RWPE1 (cell line): Measurements from ENCODE around the gene DET1.
"Not testable (repeated sequence)": the region's sequence is repeated elsewhere in the genome, so short reads cannot be mapped to it uniquely, and the experiment has no call there.

Experiments
- CTCF ChIA-PET: fragments of 350-600 bp; sonication (Branson Sonifier 250); formaldehyde crosslinking; extraction: SDS; loops from one replicate; lab custom pipeline; 2021; lab: Yijun Ruan, JAX
- POLR2A ChIA-PET: fragments of 400-600 bp; formaldehyde crosslinking; extraction: SDS; loops from one replicate; lab custom pipeline; 2020; ENCODE audit warnings: antibody characterized with exemption; ENCODE audit not compliant: low non-redundant PET; lab: Yijun Ruan, JAX
- DNase-seq: peaks from one replicate; pipeline ENCODE4 v3.0.0; 2012; ENCODE audit warnings: low spot score
- H3K27ac ChIP-seq: fragments of 450-650 bp; 2 replicates; pipeline ENCODE4 v1.5.1; 2017
- CTCF ChIP-seq: fragments of 450-650 bp; conservative IDR thresholded peaks from 2 replicates; pipeline ENCODE4 v1.5.1; 2017; ENCODE audit warnings: low read depth, mild to moderate bottlenecking

Gene DET1

GRCh38 chr15:88477904-88478303 lies 68.6 kb downstream of the DET1 start:
- no peak overlapping the region for H3K27ac ChIP-seq
- ChIA-PET POLR2A (no interaction called here), CTCF (interaction anchor here (0.6 kb wide), 1 partner anchor 150 kb away, joined by 3 read pairs; no protein-coding TSS in a partner anchor)
- TF ChIP-seq CTCF = no peak
- no peak for DNase-seq

- H3K27ac ChIP-seq = no peak overlapping the region
- CTCF ChIA-PET = interaction anchor here (0.6 to 1.1 kb wide), 5 partner anchors 9 to 1286 kb away, joined by 3 read pairs; no protein-coding TSS in a partner anchor
- no peak for TF ChIP-seq CTCF
- POLR2A ChIA-PET = no interaction called here
- no peak for DNase-seq
Observed at GRCh38 chr15:88477126-88477525, 69.4 kb downstream of the DET1 start.

- H3K27ac ChIP-seq = no peak overlapping the region
Observed at GRCh38 chr15:88476635-88477060, 69.8 kb downstream of the DET1 start.

GRCh38 chr15:88473661-88474293 lies 72.7 kb downstream of the DET1 start:
- H3K27ac ChIP-seq, POLR2A ChIA-PET, DNase-seq: not testable (repeated sequence)
- CTCF ChIA-PET = interaction anchor here (0.6 to 1.6 kb wide), 3 partner anchors 358 to 431 kb away, joined by 3 to 5 read pairs (median 3); no protein-coding TSS in a partner anchor

More at GRCh38 chr15:88476635-88477060, 69.8 kb downstream of the DET1 start:
- ChIA-PET POLR2A (no interaction called here), CTCF (interaction anchor here (0.6 to 1.1 kb wide), 4 partner anchors 138 to 1285 kb away, joined by 3 read pairs; no protein-coding TSS in a partner anchor)
- peak; percentile 62 for TF ChIP-seq CTCF
- DNase-seq = peak; percentile 58

GRCh38 chr15:88472225-88472624 lies 74.3 kb downstream of the DET1 start:
- DNase-seq = no peak
- no peak for TF ChIP-seq CTCF
- ChIA-PET CTCF (interaction anchor here (0.6 kb wide), 1 partner anchor 34 kb away, joined by 4 read pairs; no protein-coding TSS in a partner anchor), POLR2A (no interaction called here)
- no peak overlapping the region for H3K27ac ChIP-seq

- CTCF ChIA-PET = interaction anchor here (0.6 to 1.3 kb wide), 3 partner anchors 16 to 747 kb away, joined by 3 to 4 read pairs (median 4); no protein-coding TSS in a partner anchor
- H3K27ac ChIP-seq = no peak overlapping the region
- POLR2A ChIA-PET = no interaction called here
- no peak for TF ChIP-seq CTCF
- DNase-seq = no peak
Observed at GRCh38 chr15:88470625-88471372, 75.7 kb downstream of the DET1 start.
